Measurements from ENCODE around the gene PTPRN2. TPM values are rescaled to one million over a fixed set of nuclear protein-coding genes. Genes with fewer than 3 reads are reported as not detected.

PTPRN2 gene
- total and polyA plus RNA-seq, 7 donors = 0.47 to 0.82 (median 0.51) TPM

- H3K4me3 ChIP-seq = no peak overlapping the region
- H3K36me3 ChIP-seq (ENCODE audit: insufficient read depth in 1 of 2, low read depth in 1 of 2) = no peaks in the 10 kb centered on the region
- DNase-seq (no peak), ATAC-seq (no peak)
- 63 to 78% (median 73%) methylated on average over 9 to 24 of the region's 27 CpGs for WGBS, 3 donors
- no peak for TF ChIP-seq CTCF (IDR thresholded peaks at IDR 0.05)
- no peak overlapping the region for H3K27ac ChIP-seq
- intact Hi-C loops (cut with DNase I) = no loop called here
- H3K27me3 ChIP-seq (ENCODE audit: insufficient read depth in 3 of 3, low read length in 2 of 3) = peaks cover 0 to 4% (median 4%) of the 10 kb centered on the region in 3 donors
- no peaks in the 10 kb centered on the region for H3K4me1 ChIP-seq
- no peaks in the 10 kb centered on the region for H3K9me3 ChIP-seq
Measured at GRCh38 chr7:157711353-157711888, 876.2 kb downstream of the PTPRN2 start.

GRCh38 chr7:157710396-157710795 is 877.2 kb downstream of the PTPRN2 start:
- DNase-seq = no peak
- H3K27ac ChIP-seq = no peak overlapping the region
- TF ChIP-seq CTCF (IDR thresholded peaks at IDR 0.05) = no peak
- H3K9me3 ChIP-seq = no peaks in the 10 kb centered on the region
- no peaks in the 10 kb centered on the region for H3K36me3 ChIP-seq (ENCODE audit: insufficient read depth in 1 of 2, low read depth in 1 of 2)
- no peak overlapping the region for H3K4me3 ChIP-seq
- no peaks in the 10 kb centered on the region for H3K4me1 ChIP-seq
- 71 to 86% (median 80%) methylated on average over 11 to 14 of the region's 14 CpGs for WGBS, 3 donors
- ATAC-seq = no peak
- intact Hi-C loops (cut with DNase I) = no loop called here
- peaks cover 0 to 9% (median 2%) of the 10 kb centered on the region in 3 donors for H3K27me3 ChIP-seq (ENCODE audit: insufficient read depth in 3 of 3, low read length in 2 of 3)

- Histone ChIP-seq H3K9me3 (no peaks in the 10 kb centered on the region), H3K4me1 (no peaks in the 10 kb centered on the region), H3K27ac (no peak overlapping the region), H3K4me3 (no peak overlapping the region), H3K36me3 (ENCODE audit: insufficient read depth in 1 of 2, low read depth in 1 of 2) (no peaks in the 10 kb centered on the region), H3K27me3 (ENCODE audit: insufficient read depth in 3 of 3, low read length in 2 of 3) (peaks cover 0 to 9% (median 2%) of the 10 kb centered on the region in 3 donors)
- no peak for DNase-seq
- WGBS, 3 donors = 77 to 80% (median 79%) methylated on average over 26 of the region's 26 CpGs
- no peak for ATAC-seq
- intact Hi-C loops (cut with DNase I) = no loop called here
- TF ChIP-seq CTCF (IDR thresholded peaks at IDR 0.05) = no peak
Measured at GRCh38 chr7:157709531-157710251, 877.9 kb downstream of the PTPRN2 start.

GRCh38 chr7:157708919-157709295 is 878.7 kb downstream of the PTPRN2 start:
- DNase-seq = no peak
- TF ChIP-seq CTCF (IDR thresholded peaks at IDR 0.05) = no peak
- Histone ChIP-seq H3K4me3 (no peak overlapping the region), H3K27ac (no peak overlapping the region), H3K4me1 (no peaks in the 10 kb centered on the region), H3K27me3 (ENCODE audit: insufficient read depth in 3 of 3, low read length in 2 of 3) (peaks cover 0 to 15% (median 2%) of the 10 kb centered on the region in 3 donors), H3K9me3 (no peaks in the 10 kb centered on the region), H3K36me3 (ENCODE audit: insufficient read depth in 1 of 2, low read depth in 1 of 2) (no peaks in the 10 kb centered on the region)
- no peak for ATAC-seq
- WGBS, 3 donors = 70 to 74% (median 72%) methylated on average over 8 to 9 of the region's 9 CpGs
- intact Hi-C loops (cut with DNase I) = no loop called here

All from psoas muscle (tissue), 8 donors.